Thoracic aorta (tissue), 2 donors: ENCODE measurements around the gene CALN1. TPM values are rescaled to one million over a fixed set of nuclear protein-coding genes. Genes with fewer than 3 reads are reported as not detected.

ENCODE experiments used
- ATAC-seq: fragments of 150-250 bp; one replicate; pipeline ENCODE4 v1.8.0; 2017; ENCODE audit warnings: low read depth; ENCODE audit not compliant: insufficient number of reproducible peaks, low FRiP score
- DNase-seq: peaks from one replicate; pipeline ENCODE4 v3.0.0-alpha.2; 2020; ENCODE audit warnings: low spot score
- H3K27ac ChIP-seq, 2 donors: fragments of 200-600 bp; sonication (generic); 1 replicate in 1 of 2; 2 replicates in 1 of 2; pipeline ENCODE4 v1.5.1; 2016; ENCODE audit warnings: mild to moderate bottlenecking in 2 of 2, moderate library complexity in 2 of 2
- H3K27me3 ChIP-seq: fragments of 200-600 bp; sonication (generic); replicated peaks from 2 replicates; pipeline ENCODE4 v1.6.0; 2016; ENCODE audit warnings: mild to moderate bottlenecking; ENCODE audit not compliant: insufficient read depth
- H3K36me3 ChIP-seq: fragments of 200-600 bp; sonication (generic); one replicate; pipeline ENCODE4 v1.5.1; 2016
- H3K4me1 ChIP-seq, 2 donors: fragments of 200-600 bp; sonication (generic); 1 replicate in 1 of 2; 2 replicates in 1 of 2; pipeline versions ENCODE4 v1.5.1 to v1.6.0; 2016; ENCODE audit warnings: low read depth in 2 of 2, mild to moderate bottlenecking in 1 of 2; ENCODE audit not compliant: control insufficient read depth in 1 of 2
- H3K4me3 ChIP-seq: fragments of 200-600 bp; sonication (generic); 2 replicates; pipeline ENCODE4 v1.5.1; 2016; ENCODE audit warnings: mild to moderate bottlenecking
- H3K9me3 ChIP-seq: fragments of 200-600 bp; sonication (generic); 2 replicates; pipeline ENCODE4 v1.5.1; 2016
- CTCF ChIP-seq: fragments of 200-600 bp; sonication (generic); IDR thresholded peaks from one replicate; pipeline ENCODE4 v1.5.1; 2019; ENCODE audit warnings: antibody characterized with exemption
- total RNA-seq, 2 donors: library from RNA; depleted of rRNA; stranded (reverse); fragments of >200 nt; gene quantifications; one replicate each; pipeline versions ENCODE4 v1.1.0 to v1.2.3, GENCODE V29; 2016

Gene CALN1
- total RNA-seq, 2 donors from 2014 or later: not detected

DNA sequence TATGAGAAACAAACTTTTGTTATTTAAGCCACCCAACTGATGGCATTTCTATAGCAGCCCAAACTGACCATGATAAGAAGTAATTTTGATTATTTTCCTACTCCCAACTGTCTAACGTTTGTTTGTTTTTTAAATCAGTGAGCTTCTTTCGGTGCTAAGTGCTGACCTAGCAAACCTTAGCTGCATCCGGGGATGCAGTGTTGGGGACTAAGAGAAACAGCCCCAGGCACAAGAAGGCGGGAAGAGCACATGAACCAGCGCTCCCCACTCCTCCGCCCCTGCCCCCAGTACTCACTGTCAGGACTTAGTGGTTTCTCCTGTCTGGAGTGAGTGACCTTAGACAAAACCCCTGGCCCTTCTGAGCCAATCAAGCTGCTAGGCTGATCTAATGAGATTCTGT lies 168.8 kb downstream of the CALN1 start:
- no peak for TF ChIP-seq CTCF
- no peak overlapping the region for H3K4me3 ChIP-seq
- H3K36me3 ChIP-seq: no peaks in the 10 kb centered on the region
- no peaks in the 10 kb centered on the region for H3K4me1 ChIP-seq
- no peak overlapping the region for H3K27ac ChIP-seq
- H3K27me3 ChIP-seq: no peaks in the 10 kb centered on the region
- DNase-seq (no peak), ATAC-seq (no peak)
- no peaks in the 10 kb centered on the region for H3K9me3 ChIP-seq

DNA sequence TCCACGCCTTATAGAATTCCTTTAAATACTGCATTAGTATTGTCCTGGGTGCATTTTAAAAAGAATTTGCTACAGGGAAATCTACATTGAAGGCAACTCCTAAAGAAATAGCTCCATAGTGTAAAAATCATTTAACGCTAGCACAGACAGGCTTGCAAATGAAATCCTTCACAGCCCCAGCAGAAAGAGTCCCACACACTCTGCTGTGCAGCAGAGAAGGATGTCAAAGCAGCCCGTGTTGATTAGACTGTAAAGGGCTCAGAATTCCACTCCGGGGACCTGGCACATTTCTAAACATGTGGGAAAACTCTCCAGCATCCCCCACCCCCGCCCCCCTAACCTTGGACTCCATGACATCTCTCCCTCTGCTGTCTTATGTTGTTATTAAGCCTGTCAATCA lies 176.8 kb downstream of the CALN1 start:
- no peaks in the 10 kb centered on the region for H3K9me3 ChIP-seq
- H3K4me3 ChIP-seq: no peak overlapping the region
- ATAC-seq (no peak), DNase-seq (no peak)
- H3K4me1 ChIP-seq: no peaks in the 10 kb centered on the region
- TF ChIP-seq CTCF: no peak
- H3K36me3 ChIP-seq: no peaks in the 10 kb centered on the region
- no peak overlapping the region for H3K27ac ChIP-seq
- no peaks in the 10 kb centered on the region for H3K27me3 ChIP-seq

- no peaks in the 10 kb centered on the region for H3K4me1 ChIP-seq
- DNase-seq (no peak), ATAC-seq (no peak)
- H3K27me3 ChIP-seq: no peaks in the 10 kb centered on the region
- no peaks in the 10 kb centered on the region for H3K9me3 ChIP-seq
- no peak overlapping the region for H3K4me3 ChIP-seq
- no peaks in the 10 kb centered on the region for H3K36me3 ChIP-seq
- no peak overlapping the region for H3K27ac ChIP-seq
- TF ChIP-seq CTCF: no peak
These were observed 178.1 kb downstream of the CALN1 start for GRCh38 chr7:72234086-72234485.

DNA sequence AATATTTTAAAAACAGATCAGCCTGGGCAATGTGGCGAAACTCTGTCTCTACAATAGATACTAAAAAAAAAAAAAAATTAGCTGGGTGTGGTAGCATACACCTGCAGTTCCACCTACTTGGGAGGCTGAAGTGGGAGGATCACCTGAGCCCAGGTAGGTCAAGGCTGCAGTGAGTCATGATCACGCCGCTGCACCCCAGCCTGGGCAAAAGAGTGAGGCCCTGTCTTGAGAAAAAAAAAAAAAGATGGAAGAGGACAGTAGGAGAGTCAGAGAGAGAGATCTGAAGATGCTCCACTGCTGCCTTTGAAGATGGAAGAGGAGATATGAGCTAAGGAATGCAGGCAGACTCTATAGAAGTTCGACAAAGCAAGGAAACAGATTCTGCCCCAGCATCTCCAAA lies 181.9 kb downstream of the CALN1 start:
- Histone ChIP-seq H3K4me1 (no peaks in the 10 kb centered on the region), H3K9me3 (no peaks in the 10 kb centered on the region), H3K36me3 (no peaks in the 10 kb centered on the region), H3K4me3 (no peak overlapping the region), H3K27ac (no peak overlapping the region), H3K27me3 (no peaks in the 10 kb centered on the region)
- no peak for TF ChIP-seq CTCF
- ATAC-seq (no peak), DNase-seq (no peak)

DNA sequence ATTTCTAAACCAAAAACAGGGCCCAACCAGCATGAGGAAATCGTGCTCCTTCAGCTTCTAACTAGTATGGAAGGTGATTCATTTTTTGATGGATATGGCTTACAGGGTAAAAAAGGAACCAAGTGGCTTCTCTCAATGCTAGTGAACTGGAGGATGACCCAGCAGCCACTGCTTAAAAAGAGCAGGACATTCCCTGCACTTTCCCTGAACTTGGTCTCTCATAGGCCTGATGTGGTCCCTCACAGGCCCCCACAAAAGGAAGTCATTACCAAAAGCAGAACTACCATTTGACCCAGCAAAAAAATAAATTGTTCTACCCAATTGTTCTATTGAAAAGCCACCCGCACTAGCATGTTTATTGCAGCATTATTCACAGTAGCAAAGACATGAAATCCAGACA lies 188.8 kb downstream of the CALN1 start:
- no peaks in the 10 kb centered on the region for H3K4me1 ChIP-seq
- no peak overlapping the region for H3K4me3 ChIP-seq
- H3K27me3 ChIP-seq: no peaks in the 10 kb centered on the region
- no peak overlapping the region for H3K27ac ChIP-seq
- TF ChIP-seq CTCF: no peak
- H3K9me3 ChIP-seq: no peaks in the 10 kb centered on the region
- ATAC-seq (no peak), DNase-seq (no peak)
- no peaks in the 10 kb centered on the region for H3K36me3 ChIP-seq
